GM19023 (cell line): ENCODE results near the gene ATP1A1.

Experiments
- ATAC-seq: cut with Tn5 transposase; IDR thresholded peaks from one replicate; pipeline ENCODE4 v1.9.1; 2021; ENCODE audit warnings: mild to moderate bottlenecking, moderate library complexity; ENCODE audit not compliant: unreplicated experiment

The ATP1A1 gene

DNA sequence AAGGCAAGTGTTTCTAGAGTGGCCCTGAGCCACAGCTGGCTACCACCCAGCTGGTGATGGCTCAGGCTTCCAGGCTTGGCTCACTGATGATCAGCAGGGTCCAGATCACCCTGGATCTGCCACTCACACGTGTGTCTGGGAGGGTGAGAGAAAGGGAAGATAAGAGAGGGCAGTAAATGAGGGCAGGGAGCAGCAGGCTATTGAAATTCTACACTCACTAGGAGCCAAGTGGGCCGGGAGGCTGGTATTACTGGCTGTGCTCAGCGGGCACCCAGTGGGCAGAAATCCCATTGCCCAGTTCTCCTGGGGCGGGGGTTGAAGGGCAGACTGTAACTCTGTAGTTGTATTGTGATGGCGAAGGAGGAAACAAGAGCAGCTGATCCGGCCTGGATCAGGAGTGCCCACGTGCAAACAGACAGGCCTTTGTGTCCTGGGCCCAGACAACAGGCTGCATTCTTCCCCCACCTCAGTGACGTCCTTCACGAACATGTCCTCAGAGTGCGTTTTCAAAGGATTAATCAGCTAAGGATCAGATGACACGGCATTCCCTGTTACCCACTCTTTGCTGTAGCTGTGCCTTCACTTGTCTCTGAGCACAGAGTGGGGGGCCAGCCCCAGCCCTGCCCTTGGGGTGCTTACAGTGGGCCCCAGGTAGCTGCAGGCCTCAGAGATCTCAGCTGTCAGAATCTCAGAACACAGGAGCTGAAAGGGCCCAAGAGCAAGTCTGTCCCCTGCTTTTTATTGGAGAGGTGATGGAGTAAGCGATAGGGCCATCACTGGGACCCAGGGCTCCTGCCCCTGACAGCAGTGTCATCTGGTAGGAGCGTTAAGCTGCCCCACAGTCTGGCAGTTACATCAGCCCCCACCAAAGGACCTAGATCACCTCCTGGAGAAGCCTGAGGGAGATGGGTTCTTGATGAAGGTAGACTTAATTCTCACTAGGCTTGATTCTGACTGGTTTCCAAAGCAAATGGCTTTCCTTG, 60.5 kb downstream of the ATP1A1 start:
- ATAC-seq, result no peak

DNA sequence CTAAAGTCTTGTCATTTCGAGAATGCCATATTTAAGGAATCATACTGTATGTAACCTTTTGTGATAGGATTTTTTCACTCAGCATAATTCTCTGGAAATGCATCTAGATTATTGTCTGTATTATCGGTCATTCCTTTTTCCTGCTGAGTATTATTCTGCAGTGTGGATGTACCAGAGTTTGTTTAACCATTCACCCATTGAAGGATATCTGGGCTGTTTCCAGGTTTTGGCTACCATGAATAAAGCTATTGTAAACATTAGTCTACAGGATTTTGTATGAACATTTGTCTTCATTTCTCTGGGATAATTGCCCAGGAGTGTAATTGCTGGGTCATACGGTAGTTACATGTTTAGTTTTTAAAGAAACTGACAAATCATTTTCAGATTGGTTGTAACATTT, 61.8 kb downstream of the ATP1A1 start:
- no peak for ATAC-seq

DNA sequence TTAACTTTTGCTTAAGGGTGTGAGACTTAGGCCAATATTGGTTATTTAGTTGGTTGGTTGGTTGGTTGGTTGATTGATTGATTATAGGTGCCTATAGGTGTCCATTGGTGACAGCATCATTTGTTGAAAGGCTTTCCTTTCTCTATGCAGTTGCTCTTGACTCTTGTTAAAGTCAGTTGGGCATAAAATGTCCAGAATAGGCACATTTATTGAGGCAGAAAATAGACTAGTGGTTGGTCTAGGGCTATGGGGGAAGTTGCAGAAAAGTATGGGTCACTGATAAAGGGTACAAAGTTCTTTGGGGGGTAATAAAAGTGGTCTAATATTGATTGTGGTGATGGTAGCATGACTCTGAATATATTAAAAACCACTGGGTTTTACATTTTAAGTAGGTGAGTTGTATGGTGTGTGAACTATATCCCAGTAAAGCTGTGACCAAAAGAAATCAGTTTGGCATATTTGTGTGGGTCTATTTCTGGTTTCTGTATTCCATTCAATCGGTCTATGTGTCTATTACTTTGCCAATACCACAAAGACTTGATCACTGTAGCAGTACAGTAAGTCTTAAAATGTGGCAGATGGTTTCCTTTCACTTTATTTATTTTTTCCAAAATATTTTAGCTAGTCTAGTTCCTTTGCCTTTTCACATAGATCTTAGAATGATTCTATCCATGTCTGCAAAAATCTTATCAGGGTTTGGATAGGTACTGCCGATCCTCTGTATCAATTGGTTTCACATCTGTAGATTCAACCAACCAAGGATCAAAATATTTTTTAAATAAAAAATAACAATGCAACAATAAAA, 63.0 kb downstream of the ATP1A1 start:
- no peak for ATAC-seq

DNA sequence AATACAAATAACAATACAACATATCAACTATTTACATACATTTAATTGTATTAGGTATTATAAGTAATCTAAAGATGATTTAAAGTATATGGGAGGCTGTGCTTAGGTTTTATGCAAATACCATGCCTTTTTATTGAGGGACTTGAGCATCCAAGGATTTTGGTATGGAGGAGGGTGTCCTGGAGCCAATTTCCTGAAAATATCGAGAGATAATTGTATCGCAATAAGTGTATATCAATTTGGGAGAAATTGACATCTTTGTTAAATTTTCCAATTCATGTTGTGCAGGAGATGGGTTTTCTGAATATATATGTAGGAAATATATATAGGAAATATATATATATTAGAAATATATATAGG, 63.5 kb downstream of the ATP1A1 start:
- ATAC-seq, result no peak

DNA sequence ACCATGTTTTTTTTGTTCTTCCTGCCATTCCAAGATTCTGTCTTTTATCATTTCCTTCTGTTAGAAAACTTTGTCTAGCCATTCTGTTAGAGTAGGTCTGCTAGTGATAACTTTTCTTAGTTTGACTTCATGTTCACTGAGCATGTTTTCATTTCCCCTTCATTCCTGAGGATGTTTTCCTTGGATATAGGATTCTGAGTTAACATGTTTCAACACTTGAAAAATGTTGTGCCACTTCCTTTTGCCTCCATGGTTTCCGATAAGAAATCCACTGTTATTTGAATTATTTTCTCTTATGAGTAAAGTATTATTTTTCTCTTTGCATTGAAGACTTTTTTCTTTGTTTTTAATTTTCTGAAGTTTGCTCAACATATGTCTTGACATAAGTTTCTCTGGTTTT, 66.7 kb downstream of the ATP1A1 start:
- no peak for ATAC-seq

DNA sequence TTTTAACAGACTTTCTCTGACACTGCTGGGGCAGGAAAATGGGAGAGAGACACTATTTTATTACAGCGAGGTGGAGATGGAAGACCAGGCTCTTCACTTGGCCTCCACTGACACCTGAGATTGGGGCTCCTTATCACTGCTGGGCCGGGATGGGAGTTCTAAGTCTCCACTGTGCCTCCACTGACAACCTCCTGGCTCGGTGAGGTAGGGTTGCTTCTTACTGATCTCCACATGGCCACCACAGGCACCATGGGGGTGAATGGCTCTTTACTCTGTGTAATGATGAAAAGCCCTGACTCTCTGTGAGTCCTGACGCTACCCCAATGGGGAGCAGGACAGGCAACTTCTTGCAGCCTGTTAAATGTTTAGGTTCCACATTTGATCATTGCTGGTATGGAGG, 67.7 kb downstream of the ATP1A1 start:
- no peak for ATAC-seq

DNA sequence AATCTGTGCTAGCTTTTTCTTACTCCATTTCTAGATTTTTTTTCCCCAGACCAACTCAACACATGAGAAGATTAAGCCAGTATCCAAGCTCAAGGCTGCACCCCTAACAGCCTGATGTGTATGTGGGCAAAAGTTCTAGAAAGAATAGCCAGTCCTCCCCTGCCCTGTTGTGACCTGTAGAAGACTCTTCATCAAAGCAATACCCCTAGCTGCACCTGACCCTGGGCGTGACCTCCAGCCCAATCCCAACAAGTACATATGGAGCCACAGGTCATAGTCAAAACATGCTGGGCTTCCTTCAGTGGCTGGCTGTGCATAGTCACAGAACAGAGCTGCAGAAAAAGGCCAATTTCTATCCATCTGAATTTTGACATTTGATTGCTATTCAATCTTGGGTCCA, 72.5 kb downstream of the ATP1A1 start:
- ATAC-seq, result no peak

DNA sequence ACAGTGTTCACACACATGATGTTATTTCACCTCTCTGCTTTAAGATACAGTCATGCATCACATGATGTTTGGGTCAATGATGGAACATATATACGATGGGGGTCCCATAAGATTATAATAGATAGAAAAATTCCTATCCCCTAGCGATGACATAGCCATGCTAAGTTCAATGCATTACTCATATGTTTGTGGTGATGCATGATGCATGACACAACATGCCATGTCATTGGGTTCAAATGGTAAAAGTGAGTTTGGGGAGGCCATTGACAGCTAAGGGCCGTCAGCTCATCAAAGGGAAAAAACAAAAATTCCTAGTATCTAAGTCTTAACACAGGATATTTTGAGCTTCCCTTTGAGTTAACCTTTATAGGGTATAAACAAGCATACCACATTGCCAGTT, 73.6 kb downstream of the ATP1A1 start:
- no peak for ATAC-seq

DNA sequence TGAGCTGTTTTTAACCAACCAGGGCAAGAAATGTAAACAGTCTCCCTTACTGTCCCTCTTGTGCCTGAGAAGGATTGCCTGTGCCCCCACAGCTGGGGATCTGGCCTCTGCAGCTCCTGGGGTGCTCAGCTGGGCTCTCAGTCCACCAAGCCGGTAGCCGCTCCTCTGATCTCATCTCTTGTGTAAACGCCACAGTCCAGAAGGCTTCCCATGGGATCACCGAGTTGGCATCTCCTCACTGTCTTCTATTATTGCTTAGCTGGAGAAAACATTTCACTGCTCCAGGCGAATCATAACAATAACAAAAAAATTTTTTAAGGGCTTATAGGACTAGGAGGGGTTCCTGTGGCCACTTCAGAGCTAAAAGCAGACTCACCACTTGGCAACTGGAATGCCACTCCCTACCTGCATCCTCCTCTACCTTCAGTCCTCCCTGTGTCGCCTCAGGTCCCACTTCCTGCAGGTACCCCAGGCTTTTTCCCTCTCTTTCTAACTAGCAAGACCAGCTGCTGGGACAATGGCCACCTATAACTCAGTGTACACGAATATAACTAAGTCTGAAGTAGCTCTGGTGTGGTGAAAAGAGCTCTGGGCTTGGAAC, 75.8 kb downstream of the ATP1A1 start:
- ATAC-seq, result no peak

DNA sequence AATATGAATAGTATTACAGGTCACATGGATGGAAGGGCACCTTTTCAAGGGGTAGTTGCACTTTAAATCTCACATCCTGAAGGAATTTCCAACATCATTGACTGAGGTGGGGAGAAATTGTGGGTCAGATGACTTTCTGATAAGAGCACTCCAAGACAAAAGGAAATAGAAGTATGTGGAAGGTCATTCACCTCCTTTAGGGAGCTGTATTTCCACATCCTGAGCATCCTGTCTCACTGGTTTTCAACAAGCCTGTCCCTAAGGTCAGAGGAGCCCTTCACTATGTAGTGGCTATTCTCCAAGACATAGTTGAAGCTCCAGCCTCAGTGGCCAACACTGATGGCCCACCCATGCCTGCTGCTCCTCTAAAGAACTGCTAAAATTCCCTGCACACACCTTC, 76.5 kb downstream of the ATP1A1 start:
- ATAC-seq, result no peak

DNA sequence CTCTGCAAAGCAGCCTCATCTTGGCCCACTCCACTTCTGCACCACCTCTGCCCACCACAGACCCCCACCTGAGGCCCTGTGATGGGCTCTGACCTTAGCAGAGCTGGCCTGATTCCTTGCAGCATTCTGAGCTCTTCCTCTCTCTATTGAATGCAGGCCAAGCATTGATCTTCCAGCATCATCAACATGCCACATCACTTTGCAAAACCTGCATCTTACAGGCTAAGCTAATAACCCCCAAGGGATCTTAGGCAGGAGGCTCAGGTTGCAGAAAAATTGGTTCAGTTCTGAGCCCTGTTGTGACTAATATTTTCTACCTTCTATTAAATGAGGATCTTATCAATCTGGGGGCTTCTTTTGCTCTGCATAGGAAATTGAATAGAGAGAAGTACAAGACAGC, 78.7 kb downstream of the ATP1A1 start:
- no peak for ATAC-seq

DNA sequence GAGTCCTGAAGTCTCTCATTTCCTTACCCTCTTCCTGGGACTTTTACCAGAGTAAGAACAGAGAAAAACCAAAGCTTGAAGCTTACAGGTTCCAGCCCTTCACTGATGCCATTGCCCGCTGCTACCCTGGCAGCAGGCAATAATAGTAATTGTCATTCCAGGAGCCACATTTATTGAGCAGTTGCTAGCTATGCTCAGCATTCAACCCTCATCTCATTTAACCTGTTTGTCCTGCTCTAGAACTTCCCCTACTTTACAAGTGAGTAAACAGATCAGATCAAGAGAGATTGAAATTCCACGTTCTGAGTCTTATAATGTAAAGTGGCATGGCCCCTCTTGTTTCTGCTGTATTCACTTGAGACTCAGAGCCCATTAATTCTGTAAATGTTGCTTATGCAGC, 80.4 kb downstream of the ATP1A1 start:
- no peak for ATAC-seq

DNA sequence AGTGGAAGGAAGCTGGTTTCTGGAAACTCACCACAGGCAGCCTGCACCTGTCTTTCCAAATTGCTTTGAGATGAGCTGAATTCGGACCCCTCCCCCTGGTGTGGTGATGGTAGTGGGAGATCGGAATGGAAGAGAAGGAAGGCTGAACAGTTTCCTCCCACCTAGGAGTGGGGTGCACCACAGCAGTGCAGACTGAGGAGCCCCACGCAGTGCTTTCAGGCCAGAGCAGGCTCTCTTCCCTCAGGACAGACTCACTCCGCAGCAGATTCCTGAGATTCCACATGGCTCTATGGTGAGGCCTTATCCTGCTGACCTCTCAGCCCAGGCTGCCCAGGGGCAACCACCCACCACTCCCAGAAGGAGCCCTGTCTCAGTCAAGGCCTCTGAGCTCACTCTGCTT, 80.9 kb downstream of the ATP1A1 start:
- no peak for ATAC-seq
